Measurements from ENCODE around the gene FNDC7. TPM values are rescaled to one million over a fixed set of nuclear protein-coding genes. Genes with fewer than 3 reads are reported as not detected.

Gene FNDC7
- total and polyA plus RNA-seq, 9 of the 15 experiments (the other 6 are each of a cell fraction or from before 2014, with no cell fraction given) = not detected

GRCh38 chr1:108691942-108692723 is 20.6 kb upstream of the FNDC7 start, which contains the start of gene PRPF38B (continued):
- TF ChIP-seq PML (IDR thresholded peaks at IDR 0.05; ENCODE audit: low read length) (peak; percentile 95), RNF2 (IDR thresholded peaks at IDR 0.05) (peak; percentile 40; the same call in 1 of the 2 replicates), SNAPC5 (CRISPR knock-in tag; IDR thresholded peaks at IDR 0.05) (no peak), HLTF (IDR thresholded peaks at IDR 0.05) (no peak), ZNF79 (CRISPR knock-in tag; IDR thresholded peaks at IDR 0.05; ENCODE audit: low read depth) (no peak), CCAR2 (IDR thresholded peaks at IDR 0.05; ENCODE audit: low read depth, low read length) (no peak), E2F8 (IDR thresholded peaks at IDR 0.05; ENCODE audit: low read depth, partially characterized antibody) (peak; percentile 66), ZNF77 (CRISPR knock-in tag; IDR thresholded peaks at IDR 0.05) (no peak), RBBP5 (IDR thresholded peaks at IDR 0.05; ENCODE audit: borderline replicate concordance, insufficient read depth, low read length, poor library complexity, severe bottlenecking) (peak; percentile 99), LEF1 (IDR thresholded peaks at IDR 0.05) (peak; percentile 29; the same call in 1 of the 2 replicates), TRIM28 (IDR thresholded peaks at IDR 0.05) (0 out of 2 replicates have a peak, but pooled peaks have one; percentile 14), POU5F1 (IDR thresholded peaks at IDR 0.05; ENCODE audit: borderline replicate concordance, low read depth, low read length, partially characterized antibody) (peak; percentile 38), ZNF561 (CRISPR knock-in tag; conservative IDR thresholded peaks at IDR 0.05) (no peak), YBX1 (IDR thresholded peaks at IDR 0.05) (no peak), HINFP (tag; conservative IDR thresholded peaks at IDR 0.05; ENCODE audit: low read depth) (0 out of 2 replicates have a peak, but pooled peaks have one; percentile 27), EP300 (IDR thresholded peaks at IDR 0.05; ENCODE audit: low read length) (0 out of 2 replicates have a peak, but pooled peaks have one; percentile 10), TFE3 (CRISPR knock-in tag; IDR thresholded peaks at IDR 0.05) (no peak)
